ENCODE results near the gene MSLN.

MSLN gene

GRCh38 chr16:733382-734207 is 26.9 kb upstream of the MSLN start:
- Histone ChIP-seq H3K9me3 (ENCODE audit: insufficient read depth, low read depth, low read length) (no peaks in the 10 kb centered on the region), H2AFZ (ENCODE audit: low read length) (no peak overlapping the region), H3F3A (ENCODE audit: low read depth) (no peaks in the 10 kb centered on the region), H3K27me3 (ENCODE audit: insufficient read depth, low read length, poor library complexity, severe bottlenecking) (no peaks in the 10 kb centered on the region), H3K4me2 (ENCODE audit: low read depth, low read length, poor library complexity, severe bottlenecking) (no peak overlapping the region), H4K20me1 (ENCODE audit: insufficient read depth, low read length, poor library complexity, severe bottlenecking) (no peaks in the 10 kb centered on the region), H3K36me3 (ENCODE audit: insufficient read depth, low read length) (no peaks in the 10 kb centered on the region), H3K79me2 (ENCODE audit: insufficient read depth, low read length) (no peaks in the 10 kb centered on the region), H3K9ac (ENCODE audit: low read depth, low read length, poor library complexity, severe bottlenecking) (no peak overlapping the region), H3K4me1 (ENCODE audit: insufficient read depth, low read length, poor library complexity, severe bottlenecking) (no peaks in the 10 kb centered on the region), H3K4me3 (ENCODE audit: low read length, poor library complexity, severe bottlenecking) (no peak overlapping the region), H3K9me2 (replicated peaks; ENCODE audit: low read depth, low read length) (no peaks in the 10 kb centered on the region)
- TF ChIP-seq EZH2phosphoT487 (IDR thresholded peaks at IDR 0.05; ENCODE audit: borderline replicate concordance) (no peak), CTCF (conservative IDR thresholded peaks at IDR 0.05; ENCODE audit: low read length) (no peak)

- H3K4me3 ChIP-seq (ENCODE audit: low read length, poor library complexity, severe bottlenecking): no peak overlapping the region
- TF ChIP-seq EZH2phosphoT487 (IDR thresholded peaks at IDR 0.05; ENCODE audit: borderline replicate concordance) (no peak), CTCF (conservative IDR thresholded peaks at IDR 0.05; ENCODE audit: low read length) (no peak)
- H3K9me3 ChIP-seq (ENCODE audit: insufficient read depth, low read depth, low read length): no peaks in the 10 kb centered on the region
- no peak overlapping the region for H3K4me2 ChIP-seq (ENCODE audit: low read depth, low read length, poor library complexity, severe bottlenecking)
- H3K9me2 ChIP-seq (replicated peaks; ENCODE audit: low read depth, low read length): no peaks in the 10 kb centered on the region
- no peak overlapping the region for H2AFZ ChIP-seq (ENCODE audit: low read length)
- H3K9ac ChIP-seq (ENCODE audit: low read depth, low read length, poor library complexity, severe bottlenecking): no peak overlapping the region
- no peaks in the 10 kb centered on the region for H3K36me3 ChIP-seq (ENCODE audit: insufficient read depth, low read length)
- H4K20me1 ChIP-seq (ENCODE audit: insufficient read depth, low read length, poor library complexity, severe bottlenecking): no peaks in the 10 kb centered on the region
- no peaks in the 10 kb centered on the region for H3K79me2 ChIP-seq (ENCODE audit: insufficient read depth, low read length)
- no peaks in the 10 kb centered on the region for H3F3A ChIP-seq (ENCODE audit: low read depth)
- no peaks in the 10 kb centered on the region for H3K4me1 ChIP-seq (ENCODE audit: insufficient read depth, low read length, poor library complexity, severe bottlenecking)
- no peaks in the 10 kb centered on the region for H3K27me3 ChIP-seq (ENCODE audit: insufficient read depth, low read length, poor library complexity, severe bottlenecking)
Measured at GRCh38 chr16:734208-734980, 26.1 kb upstream of the MSLN start.

- no peak for TF ChIP-seq CTCF (conservative IDR thresholded peaks at IDR 0.05; ENCODE audit: low read length)
- no peak for TF ChIP-seq EZH2phosphoT487 (IDR thresholded peaks at IDR 0.05; ENCODE audit: borderline replicate concordance)
- Histone ChIP-seq H3F3A (ENCODE audit: low read depth) (no peaks in the 10 kb centered on the region), H3K4me3 (ENCODE audit: low read length, poor library complexity, severe bottlenecking) (no peak overlapping the region), H3K36me3 (ENCODE audit: insufficient read depth, low read length) (no peaks in the 10 kb centered on the region), H3K9ac (ENCODE audit: low read depth, low read length, poor library complexity, severe bottlenecking) (no peak overlapping the region), H3K9me2 (replicated peaks; ENCODE audit: low read depth, low read length) (no peaks in the 10 kb centered on the region), H4K20me1 (ENCODE audit: insufficient read depth, low read length, poor library complexity, severe bottlenecking) (no peaks in the 10 kb centered on the region), H3K79me2 (ENCODE audit: insufficient read depth, low read length) (peaks cover 4% of the 10 kb centered on the region; the same call in 1 of the 2 replicates), H3K4me2 (ENCODE audit: low read depth, low read length, poor library complexity, severe bottlenecking) (no peak overlapping the region), H3K9me3 (ENCODE audit: insufficient read depth, low read depth, low read length) (no peaks in the 10 kb centered on the region), H2AFZ (ENCODE audit: low read length) (no peak overlapping the region), H3K27me3 (ENCODE audit: insufficient read depth, low read length, poor library complexity, severe bottlenecking) (no peaks in the 10 kb centered on the region), H3K4me1 (ENCODE audit: insufficient read depth, low read length, poor library complexity, severe bottlenecking) (no peaks in the 10 kb centered on the region)
Measured at GRCh38 chr16:734981-735881, 25.3 kb upstream of the MSLN start.

All from Loucy (cell line).